NCI-H146 treated with DMSO at 0.1 percent for 48 hours (cell line): ENCODE measurements around the gene PCDHGA1.

ENCODE experiments used
- DNase-seq: peaks from one replicate; lab custom pipeline; 2025; ENCODE audit not compliant: unreplicated experiment; lab: John Stamatoyannopoulos, UW

Gene PCDHGA1

GRCh38 chr5:141490271-141490670 is 160.0 kb downstream of the PCDHGA1 start:
- no peak for DNase-seq

GRCh38 chr5:141490771-141491170 is 160.5 kb downstream of the PCDHGA1 start:
- DNase-seq, result no peak

DNA sequence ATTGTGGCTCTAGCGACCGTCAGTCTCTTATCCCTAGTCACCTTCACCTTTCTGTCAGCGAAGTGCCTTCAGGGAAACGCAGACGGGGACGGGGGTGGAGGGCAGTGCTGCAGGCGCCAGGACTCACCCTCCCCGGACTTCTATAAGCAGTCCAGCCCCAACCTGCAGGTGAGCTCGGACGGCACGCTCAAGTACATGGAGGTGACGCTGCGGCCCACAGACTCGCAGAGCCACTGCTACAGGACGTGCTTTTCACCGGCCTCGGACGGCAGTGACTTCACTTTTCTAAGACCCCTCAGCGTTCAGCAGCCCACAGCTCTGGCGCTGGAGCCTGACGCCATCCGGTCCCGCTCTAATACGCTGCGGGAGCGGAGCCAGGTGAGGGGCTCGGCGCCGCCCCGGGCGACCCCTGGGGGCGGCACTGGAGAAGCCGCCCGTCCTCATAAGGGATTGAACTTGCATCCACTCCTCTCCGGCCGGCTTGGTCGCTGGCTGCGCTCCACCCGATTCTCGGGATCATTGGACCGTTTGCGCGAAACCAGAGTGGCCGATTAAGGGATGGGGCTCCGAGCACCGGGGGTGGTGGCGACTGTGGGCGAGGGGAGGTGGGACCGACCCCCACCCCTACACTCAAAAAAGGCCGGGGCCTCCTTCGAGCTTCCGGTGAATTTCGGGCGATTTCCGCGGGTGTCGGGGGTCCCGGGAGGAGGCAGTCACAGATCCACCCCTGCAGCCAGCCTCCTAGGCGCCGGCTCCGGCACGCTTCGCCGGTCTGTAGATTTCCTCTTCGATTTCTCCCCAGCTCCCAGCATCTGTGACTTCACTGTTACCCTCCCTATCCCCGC is 161.2 kb downstream of the PCDHGA1 start:
- DNase-seq, result no peak

- DNase-seq, result no peak
Measured at GRCh38 chr5:141492168-141492885, 162.0 kb downstream of the PCDHGA1 start.

DNA sequence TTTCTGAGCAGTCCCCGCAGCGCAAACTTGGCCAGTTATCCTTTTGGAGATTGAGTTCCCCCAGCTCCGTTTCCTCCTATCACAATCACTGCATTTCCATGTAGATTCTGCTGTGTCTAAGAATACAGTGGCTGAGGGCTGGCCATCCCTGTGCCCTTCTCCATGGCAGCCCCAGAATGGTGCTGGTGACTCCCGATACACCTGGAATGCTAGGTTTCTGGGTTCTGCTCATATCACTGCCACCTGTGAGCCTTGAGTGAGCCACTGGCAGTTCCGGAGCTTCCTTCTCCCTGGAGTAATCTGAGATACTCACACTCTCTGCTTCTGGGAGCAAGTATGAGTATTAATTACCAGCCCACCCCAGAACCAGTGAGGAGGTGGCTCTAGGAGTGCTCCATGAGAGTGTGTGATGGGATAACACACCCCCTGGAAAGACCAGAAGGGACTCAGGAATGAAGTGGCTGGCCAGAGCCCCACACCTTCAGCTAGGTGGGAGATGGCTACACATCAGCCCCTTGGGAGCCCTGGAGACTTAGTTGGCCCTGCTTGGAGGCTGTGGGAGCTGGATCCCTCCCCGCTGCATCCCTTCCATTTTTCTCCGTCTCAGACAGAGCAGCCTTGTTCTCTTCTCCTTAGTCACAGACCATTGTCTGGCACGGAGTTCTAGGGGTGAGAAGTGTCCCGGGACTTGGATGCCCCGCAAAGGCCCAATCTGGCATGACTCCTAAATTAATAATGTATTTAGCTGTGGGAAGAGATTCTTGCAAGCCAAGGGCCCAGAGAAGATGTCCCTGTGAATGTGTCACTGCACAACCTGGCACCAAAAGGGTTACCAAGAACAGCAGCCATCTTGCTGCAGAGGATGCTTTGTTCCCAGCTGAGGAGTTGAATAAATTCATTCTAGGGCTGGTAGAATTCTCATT is 163.4 kb downstream of the PCDHGA1 start:
- no peak for DNase-seq

DNA sequence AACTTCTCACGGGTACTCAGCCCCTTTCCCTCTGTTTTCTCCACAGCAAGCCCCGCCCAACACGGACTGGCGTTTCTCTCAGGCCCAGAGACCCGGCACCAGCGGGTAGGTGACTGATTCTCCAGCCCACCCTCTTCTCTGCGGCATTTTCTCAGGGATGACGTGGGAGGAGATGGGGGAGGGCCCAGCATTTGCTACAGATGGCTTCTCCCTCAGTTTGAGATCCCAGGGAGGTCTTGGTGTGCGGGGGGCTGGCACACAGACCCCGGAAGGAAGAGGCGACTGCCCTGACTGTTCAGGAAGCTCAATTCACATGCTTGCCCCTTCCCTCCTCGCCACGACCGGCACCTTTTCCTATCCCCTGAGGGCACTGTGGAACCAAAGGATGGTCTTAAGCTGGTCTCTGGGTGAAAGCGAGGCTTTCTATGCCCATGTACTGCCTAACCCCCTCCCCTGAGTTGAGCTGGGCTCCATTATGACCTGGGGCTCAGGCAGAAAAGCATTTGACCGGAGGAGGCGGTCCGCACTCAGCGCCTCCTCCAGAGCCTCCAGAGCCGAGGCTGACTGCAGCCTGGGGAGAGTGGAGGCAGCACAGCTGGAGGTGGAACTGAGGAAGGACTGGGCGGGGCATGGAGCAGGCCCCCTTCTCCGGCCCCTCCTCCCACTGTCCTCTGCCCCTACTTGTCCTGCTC is 164.6 kb downstream of the PCDHGA1 start:
- DNase-seq, result no peak

DNA sequence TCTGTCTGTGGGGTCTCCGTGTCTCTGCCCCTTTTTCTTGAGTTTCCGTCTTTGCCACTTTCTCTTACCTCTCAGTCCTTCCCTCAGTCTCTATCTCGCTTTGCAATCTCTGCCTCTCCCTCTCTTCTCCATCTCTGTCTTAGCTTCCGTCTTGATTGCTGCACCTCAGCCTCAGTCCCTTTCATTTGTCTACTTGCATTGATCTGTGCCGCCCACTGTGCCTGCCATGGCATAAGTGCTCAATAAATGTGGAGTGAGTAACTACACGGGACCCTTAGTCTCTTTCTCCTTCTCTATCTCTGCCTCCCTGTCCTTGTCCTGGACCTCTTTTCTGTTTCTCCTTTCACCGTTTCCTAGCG is 165.1 kb downstream of the PCDHGA1 start:
- DNase-seq, result no peak

DNA sequence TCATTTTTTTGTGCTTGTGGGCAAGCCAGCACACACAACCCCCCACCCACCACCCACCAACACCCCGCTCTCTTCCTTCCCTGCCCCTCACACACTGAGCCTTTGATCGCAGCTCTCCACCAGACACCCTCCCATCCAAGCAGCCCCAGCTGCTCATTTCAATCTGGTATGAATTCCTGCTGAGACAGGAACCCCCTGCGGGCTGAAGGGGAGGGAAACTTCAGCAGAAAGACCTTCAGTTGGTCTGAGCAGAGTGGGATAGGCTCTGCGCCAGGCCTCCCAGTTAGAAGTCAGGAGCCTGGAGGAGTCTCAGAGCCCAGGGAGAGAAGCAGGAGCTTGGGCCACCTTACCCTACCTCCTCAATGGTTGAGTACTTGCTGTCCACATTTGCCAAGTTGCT is 165.7 kb downstream of the PCDHGA1 start:
- DNase-seq, result peak; percentile 1

- DNase-seq, result no peak
Measured at GRCh38 chr5:141501761-141502160, 171.4 kb downstream of the PCDHGA1 start.

DNA sequence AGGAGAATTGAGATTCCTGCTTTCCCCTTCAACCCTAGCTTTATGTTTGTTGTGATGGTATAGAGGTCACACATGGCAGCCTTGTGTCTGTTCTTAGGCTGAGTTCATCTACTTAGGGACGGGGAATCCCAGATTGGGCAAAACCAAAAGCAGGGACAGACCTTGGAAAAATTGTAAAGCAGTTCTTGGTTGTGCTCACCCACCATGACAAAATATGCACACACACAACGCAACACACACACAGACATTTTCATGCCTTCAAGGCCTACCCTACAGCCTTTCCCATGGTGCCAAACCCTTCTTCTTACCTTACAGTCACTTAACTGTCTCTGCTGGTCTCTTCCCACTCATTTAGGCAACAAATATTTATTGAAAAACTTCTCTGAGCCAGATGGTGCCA is 173.4 kb downstream of the PCDHGA1 start:
- DNase-seq, result no peak

- no peak for DNase-seq
Measured at GRCh38 chr5:141504216-141504615, 173.9 kb downstream of the PCDHGA1 start.

DNA sequence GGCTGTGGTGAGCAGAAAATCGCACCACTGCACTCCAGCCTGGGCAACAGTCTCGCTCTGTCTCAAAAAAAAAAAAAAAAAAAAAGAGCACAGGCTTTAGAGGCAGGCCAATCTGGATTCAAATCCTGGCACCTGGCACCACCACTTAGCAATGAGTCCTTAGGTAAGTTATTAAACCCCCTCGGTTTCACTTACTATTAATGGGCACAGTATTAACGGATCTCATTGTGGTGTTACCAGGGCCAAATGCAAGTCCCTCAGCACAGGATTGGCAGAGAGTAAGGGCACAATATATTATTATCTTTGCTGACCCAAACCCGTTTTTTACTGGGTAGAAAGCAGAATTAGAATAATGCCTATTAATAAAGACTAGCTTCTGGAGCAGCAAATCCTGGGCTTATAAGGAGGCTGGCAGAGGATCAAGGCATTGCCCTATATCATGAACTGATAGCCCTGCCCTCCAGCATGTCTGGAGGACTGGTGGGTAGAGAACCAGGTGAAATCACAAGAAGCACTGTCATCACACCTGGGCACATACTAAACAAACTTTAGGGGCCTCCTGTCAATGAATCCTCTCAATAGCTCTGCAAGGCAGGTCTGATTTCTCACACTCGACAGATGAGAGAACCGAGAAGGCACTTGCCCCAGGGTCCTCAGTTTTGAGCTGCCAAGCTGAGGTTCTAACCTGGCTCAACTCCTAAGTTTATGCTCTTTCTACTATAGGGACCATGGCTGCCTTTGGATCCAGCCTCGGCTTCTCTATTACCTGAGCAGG is 176.3 kb downstream of the PCDHGA1 start:
- DNase-seq, result no peak

DNA sequence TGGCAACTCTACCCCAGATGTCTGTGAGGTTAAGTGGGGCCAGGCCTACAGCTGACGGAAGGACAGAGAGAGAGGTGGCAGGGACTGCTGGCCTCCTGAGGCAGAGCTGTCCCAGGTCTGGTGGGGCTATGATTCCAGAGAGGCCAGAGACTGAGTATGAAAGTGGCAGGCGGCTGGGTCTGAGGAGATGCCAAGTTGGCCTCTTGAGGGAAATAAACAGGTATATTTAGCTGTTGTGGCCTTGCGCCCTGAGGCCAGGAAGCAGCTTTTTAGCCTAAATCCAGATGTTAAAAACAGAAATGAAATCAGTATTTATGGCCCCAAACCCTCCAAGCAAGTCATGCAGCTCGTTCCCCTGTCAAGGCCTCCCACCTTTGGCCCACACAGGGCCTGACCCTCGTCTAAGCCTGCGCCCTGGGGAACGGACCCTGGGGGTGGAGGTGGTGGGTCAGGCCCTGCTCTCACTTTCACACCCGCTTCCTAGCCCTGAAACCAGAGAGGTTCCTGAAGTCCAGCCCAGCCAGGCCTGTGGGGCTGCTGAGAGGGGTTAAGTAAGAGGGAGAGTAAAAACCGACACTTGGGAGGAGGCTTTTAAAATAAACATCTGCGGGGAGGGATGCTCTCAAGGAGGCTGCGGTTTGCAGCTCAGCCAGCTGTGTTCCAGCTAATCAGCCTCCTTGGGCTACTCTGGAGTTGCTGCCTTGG is 177.2 kb downstream of the PCDHGA1 start:
- DNase-seq, result no peak

GRCh38 chr5:141508440-141508797 is 178.1 kb downstream of the PCDHGA1 start:
- DNase-seq, result no peak

GRCh38 chr5:141508798-141509611 is 178.7 kb downstream of the PCDHGA1 start:
- no peak for DNase-seq

- DNase-seq, result no peak
Measured at GRCh38 chr5:141510160-141510559, 179.8 kb downstream of the PCDHGA1 start.

- DNase-seq, result no peak
Measured at GRCh38 chr5:141510850-141511601, 180.7 kb downstream of the PCDHGA1 start.

GRCh38 chr5:141511771-141512325 is 181.5 kb downstream of the PCDHGA1 start:
- no peak for DNase-seq
